ENCODE results near the gene SGMS1.

GRCh38 chr10:50578949-50579348, 44.8 kb downstream of the SGMS1 start:
- TF ChIP-seq CTCF (IDR thresholded peaks at IDR 0.05) (no peak), POLR2A (IDR thresholded peaks at IDR 0.05) (no peak)

Data from testis (tissue), 2 donors.